GM18517 (cell line): ENCODE measurements around the gene SYPL1.

ENCODE experiments used
- ATAC-seq: cut with Tn5 transposase; IDR thresholded peaks from one replicate; pipeline ENCODE4 v1.9.1; 2021; ENCODE audit warnings: mild to moderate bottlenecking, moderate library complexity; ENCODE audit not compliant: unreplicated experiment

The SYPL1 gene

GRCh38 chr7:106054156-106054910 is 57.8 kb downstream of the SYPL1 start:
- ATAC-seq, result no peak

GRCh38 chr7:106053109-106053508 is 59.0 kb downstream of the SYPL1 start:
- no peak for ATAC-seq

GRCh38 chr7:106052681-106053080 is 59.4 kb downstream of the SYPL1 start:
- no peak for ATAC-seq

GRCh38 chr7:106050746-106051117 is 61.4 kb downstream of the SYPL1 start:
- no peak for ATAC-seq

- no peak for ATAC-seq
These were observed 61.9 kb downstream of the SYPL1 start for GRCh38 chr7:106050002-106050745.

- no peak for ATAC-seq
These were observed 62.9 kb downstream of the SYPL1 start for GRCh38 chr7:106049139-106049752.

- no peak for ATAC-seq
These were observed 63.4 kb downstream of the SYPL1 start for GRCh38 chr7:106048706-106049020.

DNA sequence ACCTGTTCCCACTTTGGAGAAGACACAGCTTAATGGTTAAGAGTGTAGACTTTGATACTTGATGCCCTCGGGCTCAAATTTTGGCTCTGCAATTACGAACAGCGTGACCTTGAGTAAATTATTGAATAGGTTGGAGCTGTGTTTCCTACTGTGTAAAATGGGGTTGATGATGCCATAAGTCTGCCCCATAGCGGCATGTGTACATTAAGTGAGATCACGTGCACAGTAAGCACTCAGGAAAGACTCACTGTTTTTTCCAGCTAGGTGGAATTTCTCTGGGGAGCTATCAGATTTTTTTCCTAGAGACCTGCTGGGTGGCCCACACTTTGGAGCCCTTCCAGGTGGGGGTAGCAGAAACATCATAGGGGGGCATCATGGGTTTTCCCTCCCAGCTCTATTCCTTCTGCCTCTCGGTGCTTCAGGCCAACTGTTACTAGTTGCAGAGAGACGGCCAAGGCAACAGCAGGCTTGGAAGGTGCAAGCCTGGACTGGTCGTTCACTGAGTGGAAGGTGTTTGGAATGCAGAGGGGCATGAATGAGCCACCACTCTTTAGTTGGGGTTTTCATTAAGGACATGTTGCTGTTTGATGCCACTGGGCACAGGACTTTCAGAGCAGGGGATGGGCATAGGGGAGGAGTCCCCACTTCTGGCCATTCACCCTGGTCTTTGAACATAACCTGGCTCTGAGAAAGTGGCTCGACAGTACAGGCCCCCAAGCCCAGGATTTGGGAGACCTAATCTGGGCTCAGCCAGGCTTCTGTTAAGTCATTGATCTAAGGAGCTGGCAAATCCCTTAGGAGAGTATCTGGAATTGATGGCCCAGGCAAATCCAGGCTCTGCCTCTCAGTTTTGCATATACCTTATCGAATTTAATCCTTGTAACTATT is 64.0 kb downstream of the SYPL1 start:
- ATAC-seq, result no peak

GRCh38 chr7:106047184-106047583 is 64.9 kb downstream of the SYPL1 start:
- ATAC-seq, result no peak

DNA sequence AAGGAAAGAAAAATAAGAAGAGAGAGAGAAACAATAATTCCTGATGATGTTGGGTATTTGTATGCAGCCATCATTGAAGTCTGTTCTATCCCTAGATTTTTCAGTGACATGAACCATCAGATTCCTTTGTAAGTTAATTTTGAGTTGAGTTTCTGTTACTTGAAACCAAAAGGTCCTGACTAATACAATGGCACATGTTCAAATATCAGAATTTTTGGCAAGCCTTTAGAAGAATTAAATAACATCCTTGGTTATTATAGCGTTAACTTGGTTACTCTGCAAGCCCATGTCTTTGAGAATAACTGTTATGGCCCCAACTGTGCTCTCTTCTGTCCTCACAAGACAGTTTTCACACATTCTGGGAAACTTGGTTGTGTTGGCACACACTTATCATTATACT is 66.5 kb downstream of the SYPL1 start:
- ATAC-seq, result no peak

GRCh38 chr7:106045139-106045538 is 67.0 kb downstream of the SYPL1 start:
- no peak for ATAC-seq

GRCh38 chr7:106042196-106042611 is 69.9 kb downstream of the SYPL1 start:
- ATAC-seq, result no peak

DNA sequence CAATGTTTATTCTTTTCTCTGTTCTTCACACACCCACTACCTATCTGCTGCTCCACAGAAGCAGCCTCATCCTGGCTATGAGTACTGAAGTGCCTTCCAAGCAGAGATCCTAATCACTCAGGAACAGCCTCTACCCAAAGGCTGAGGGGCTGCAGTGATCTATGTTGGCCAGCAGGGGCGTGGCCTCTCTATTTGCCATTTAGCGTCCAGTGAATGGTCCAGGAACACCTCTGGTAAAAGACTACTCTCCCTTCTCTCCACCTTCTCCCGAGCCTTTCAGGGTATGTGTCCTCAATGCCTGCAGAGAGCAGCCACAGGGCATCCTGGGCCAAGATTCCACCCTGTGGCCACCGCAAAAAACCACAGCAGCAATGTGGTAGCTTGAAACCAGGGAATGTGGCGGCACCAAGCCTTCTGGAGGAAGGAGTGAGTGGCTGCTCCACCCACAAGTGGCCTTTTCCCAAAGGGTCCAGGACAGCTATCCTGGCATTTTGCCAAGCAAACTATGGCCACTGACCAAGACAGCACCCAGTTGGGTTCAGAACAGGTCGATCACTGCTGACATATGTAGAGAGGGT is 70.9 kb downstream of the SYPL1 start:
- ATAC-seq, result no peak
